ENCODE results near the gene KLHDC7B. TPM values are rescaled to one million over a fixed set of nuclear protein-coding genes. Genes with fewer than 3 reads are reported as not detected.
A peak's percentile ranks its signal among the peaks of the same experiment; 100 is the strongest.

KLHDC7B gene
- total and polyA plus RNA-seq, 2 of the 13 experiments (the other 11 are each of a cell fraction or from before 2014, with no cell fraction given), result 0.11 TPM; not detected in 1

DNA sequence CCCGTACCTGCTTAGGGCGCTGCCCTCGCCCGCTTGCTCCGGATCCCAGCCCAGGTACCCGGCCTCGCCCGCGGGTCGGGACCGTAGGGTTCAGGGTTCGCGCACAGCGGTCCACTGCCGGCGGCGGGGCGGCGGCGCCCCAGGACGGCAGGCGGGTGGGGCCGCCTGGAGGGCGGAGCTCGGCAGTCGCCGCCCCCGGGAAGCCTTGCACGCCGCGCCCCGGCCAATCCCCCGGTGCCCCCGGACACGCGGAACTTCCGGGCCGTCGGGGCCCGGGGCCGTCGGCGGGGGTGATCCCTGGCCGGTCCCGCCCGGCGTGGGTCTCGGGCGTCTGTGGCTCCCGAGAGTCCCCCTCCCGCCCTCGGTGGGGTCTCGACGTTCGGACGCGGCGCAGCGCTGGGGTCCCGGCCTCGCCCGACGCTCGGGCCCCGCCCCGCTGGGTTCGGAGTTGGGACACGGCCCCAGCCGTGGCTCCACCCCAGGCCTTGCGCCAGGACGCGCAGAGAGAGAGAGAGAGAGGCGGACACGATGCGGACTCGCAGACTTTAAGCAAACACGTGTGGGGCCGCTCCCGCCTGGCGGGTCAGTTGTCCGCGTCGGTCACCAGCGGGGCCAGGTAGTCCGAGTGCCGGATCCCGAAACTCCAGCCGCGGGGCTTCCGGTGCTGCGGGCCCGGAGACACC is 15.7 kb upstream of the KLHDC7B start, which contains the start of gene TYMP (continued):
- TF ChIP-seq, protein P1, sequence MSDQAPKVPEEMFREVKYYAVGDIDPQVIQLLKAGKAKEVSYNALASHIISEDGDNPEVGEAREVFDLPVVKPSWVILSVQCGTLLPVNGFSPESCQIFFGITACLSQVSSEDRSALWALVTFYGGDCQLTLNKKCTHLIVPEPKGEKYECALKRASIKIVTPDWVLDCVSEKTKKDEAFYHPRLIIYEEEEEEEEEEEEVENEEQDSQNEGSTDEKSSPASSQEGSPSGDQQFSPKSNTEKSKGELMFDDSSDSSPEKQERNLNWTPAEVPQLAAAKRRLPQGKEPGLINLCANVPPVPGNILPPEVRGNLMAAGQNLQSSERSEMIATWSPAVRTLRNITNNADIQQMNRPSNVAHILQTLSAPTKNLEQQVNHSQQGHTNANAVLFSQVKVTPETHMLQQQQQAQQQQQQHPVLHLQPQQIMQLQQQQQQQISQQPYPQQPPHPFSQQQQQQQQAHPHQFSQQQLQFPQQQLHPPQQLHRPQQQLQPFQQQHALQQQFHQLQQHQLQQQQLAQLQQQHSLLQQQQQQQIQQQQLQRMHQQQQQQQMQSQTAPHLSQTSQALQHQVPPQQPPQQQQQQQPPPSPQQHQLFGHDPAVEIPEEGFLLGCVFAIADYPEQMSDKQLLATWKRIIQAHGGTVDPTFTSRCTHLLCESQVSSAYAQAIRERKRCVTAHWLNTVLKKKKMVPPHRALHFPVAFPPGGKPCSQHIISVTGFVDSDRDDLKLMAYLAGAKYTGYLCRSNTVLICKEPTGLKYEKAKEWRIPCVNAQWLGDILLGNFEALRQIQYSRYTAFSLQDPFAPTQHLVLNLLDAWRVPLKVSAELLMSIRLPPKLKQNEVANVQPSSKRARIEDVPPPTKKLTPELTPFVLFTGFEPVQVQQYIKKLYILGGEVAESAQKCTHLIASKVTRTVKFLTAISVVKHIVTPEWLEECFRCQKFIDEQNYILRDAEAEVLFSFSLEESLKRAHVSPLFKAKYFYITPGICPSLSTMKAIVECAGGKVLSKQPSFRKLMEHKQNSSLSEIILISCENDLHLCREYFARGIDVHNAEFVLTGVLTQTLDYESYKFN (CRISPR knock-in tag; conservative IDR thresholded peaks at IDR 0.05), result no peak
- TF ChIP-seq ZNF207 (IDR thresholded peaks at IDR 0.05; ENCODE audit: borderline replicate concordance) (no peak), HINFP (CRISPR knock-in tag; IDR thresholded peaks at IDR 0.05; ENCODE audit: low read depth) (peak; percentile 97), RAD51 (IDR thresholded peaks at IDR 0.05; ENCODE audit: borderline replicate concordance) (no peak), SMARCE1 (IDR thresholded peaks at IDR 0.05; ENCODE audit: borderline replicate concordance) (no peak), CEBPG (CRISPR knock-in tag; IDR thresholded peaks at IDR 0.05) (peak; percentile 43; the same call in 1 of the 2 replicates), RARG (CRISPR knock-in tag; IDR thresholded peaks at IDR 0.05; ENCODE audit: low read depth) (no peak), FOXA1 (IDR thresholded peaks at IDR 0.05) (no peak), FOXA1 (CRISPR knock-in tag; IDR thresholded peaks at IDR 0.05) (peak; percentile 78), GMEB1 (CRISPR knock-in tag; IDR thresholded peaks at IDR 0.05; ENCODE audit: borderline replicate concordance) (peak; percentile 69; the same call in 1 of the 2 replicates), ZNF770 (CRISPR knock-in tag; IDR thresholded peaks at IDR 0.05) (peak; percentile 55; the same call in 1 of the 2 replicates), ZNF781 (CRISPR knock-in tag; IDR thresholded peaks at IDR 0.05; ENCODE audit: borderline replicate concordance, not compliant biosample characterization) (peak; percentile 52), KDM6A (CRISPR knock-in tag; IDR thresholded peaks at IDR 0.05; ENCODE audit: low read depth) (no peak), NFYB (CRISPR knock-in tag; IDR thresholded peaks at IDR 0.05) (0 out of 2 replicates have a peak, but pooled peaks have one; percentile 8), LCORL (IDR thresholded peaks at IDR 0.05) (no peak), LCORL (CRISPR knock-in tag; IDR thresholded peaks at IDR 0.05) (peak; percentile 61; the same call in 1 of the 2 replicates), RBFOX2 (IDR thresholded peaks at IDR 0.05; ENCODE audit: low read depth, low read length) (peak; percentile 84), ZNF20 (CRISPR knock-in tag; IDR thresholded peaks at IDR 0.05) (0 out of 2 replicates have a peak, but pooled peaks have one; percentile 43)
- TF ChIP-seq, protein P2, sequence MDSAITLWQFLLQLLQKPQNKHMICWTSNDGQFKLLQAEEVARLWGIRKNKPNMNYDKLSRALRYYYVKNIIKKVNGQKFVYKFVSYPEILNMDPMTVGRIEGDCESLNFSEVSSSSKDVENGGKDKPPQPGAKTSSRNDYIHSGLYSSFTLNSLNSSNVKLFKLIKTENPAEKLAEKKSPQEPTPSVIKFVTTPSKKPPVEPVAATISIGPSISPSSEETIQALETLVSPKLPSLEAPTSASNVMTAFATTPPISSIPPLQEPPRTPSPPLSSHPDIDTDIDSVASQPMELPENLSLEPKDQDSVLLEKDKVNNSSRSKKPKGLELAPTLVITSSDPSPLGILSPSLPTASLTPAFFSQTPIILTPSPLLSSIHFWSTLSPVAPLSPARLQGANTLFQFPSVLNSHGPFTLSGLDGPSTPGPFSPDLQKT (CRISPR knock-in tag; IDR thresholded peaks at IDR 0.05; ENCODE audit: borderline replicate concordance), result no peak
- TF ChIP-seq, protein P3, sequence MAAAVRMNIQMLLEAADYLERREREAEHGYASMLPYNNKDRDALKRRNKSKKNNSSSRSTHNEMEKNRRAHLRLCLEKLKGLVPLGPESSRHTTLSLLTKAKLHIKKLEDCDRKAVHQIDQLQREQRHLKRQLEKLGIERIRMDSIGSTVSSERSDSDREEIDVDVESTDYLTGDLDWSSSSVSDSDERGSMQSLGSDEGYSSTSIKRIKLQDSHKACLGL (CRISPR knock-in tag; IDR thresholded peaks at IDR 0.05), result peak; percentile 83; the same call in 1 of the 2 replicates
